SK-N-SH (cell line): ENCODE measurements around the gene ACTL8.

Experiments
- RCOR1 ChIP-seq: fragments of 150-350 bp; IDR thresholded peaks from 2 replicates; pipeline ENCODE4 v1.6.1; 2017; ENCODE audit warnings: antibody characterized with exemption, low read length
- TF ChIP-seq, protein P1 (sequence below): fragments of 200-600 bp; sonication (generic); IDR thresholded peaks from 2 replicates; pipeline ENCODE4 v1.6.1; 2017; ENCODE audit warnings: antibody characterized with exemption, mild to moderate bottlenecking, moderate library complexity

GRCh38 chr1:17802945-17803344 is 47.8 kb downstream of the ACTL8 start:
- TF ChIP-seq, protein P1, sequence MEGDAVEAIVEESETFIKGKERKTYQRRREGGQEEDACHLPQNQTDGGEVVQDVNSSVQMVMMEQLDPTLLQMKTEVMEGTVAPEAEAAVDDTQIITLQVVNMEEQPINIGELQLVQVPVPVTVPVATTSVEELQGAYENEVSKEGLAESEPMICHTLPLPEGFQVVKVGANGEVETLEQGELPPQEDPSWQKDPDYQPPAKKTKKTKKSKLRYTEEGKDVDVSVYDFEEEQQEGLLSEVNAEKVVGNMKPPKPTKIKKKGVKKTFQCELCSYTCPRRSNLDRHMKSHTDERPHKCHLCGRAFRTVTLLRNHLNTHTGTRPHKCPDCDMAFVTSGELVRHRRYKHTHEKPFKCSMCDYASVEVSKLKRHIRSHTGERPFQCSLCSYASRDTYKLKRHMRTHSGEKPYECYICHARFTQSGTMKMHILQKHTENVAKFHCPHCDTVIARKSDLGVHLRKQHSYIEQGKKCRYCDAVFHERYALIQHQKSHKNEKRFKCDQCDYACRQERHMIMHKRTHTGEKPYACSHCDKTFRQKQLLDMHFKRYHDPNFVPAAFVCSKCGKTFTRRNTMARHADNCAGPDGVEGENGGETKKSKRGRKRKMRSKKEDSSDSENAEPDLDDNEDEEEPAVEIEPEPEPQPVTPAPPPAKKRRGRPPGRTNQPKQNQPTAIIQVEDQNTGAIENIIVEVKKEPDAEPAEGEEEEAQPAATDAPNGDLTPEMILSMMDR: no peak
- no peak for TF ChIP-seq RCOR1
